Measurements from ENCODE around the gene S100A6.
"Not testable (repeated sequence)": the region's sequence is repeated elsewhere in the genome, so short reads cannot be mapped to it uniquely, and the experiment has no call there.

The S100A6 gene

GRCh38 chr1:153563483-153563901 is 27.7 kb upstream of the S100A6 start:
- DNase-seq, result no peak

- not testable (repeated sequence) for DNase-seq
These were observed 26.2 kb upstream of the S100A6 start for GRCh38 chr1:153562021-153562420.

- DNase-seq, result no peak
These were observed 25.7 kb upstream of the S100A6 start for GRCh38 chr1:153561466-153561985.

- no peak for DNase-seq
These were observed 25.1 kb upstream of the S100A6 start for GRCh38 chr1:153560771-153561465.

GRCh38 chr1:153560241-153560640 is 24.4 kb upstream of the S100A6 start:
- no peak for DNase-seq

GRCh38 chr1:153557877-153558276 is 22.1 kb upstream of the S100A6 start:
- DNase-seq, result no peak

- no peak for DNase-seq
These were observed 20.6 kb upstream of the S100A6 start for GRCh38 chr1:153556348-153556747.

GRCh38 chr1:153553830-153554541 is 18.2 kb upstream of the S100A6 start:
- DNase-seq, result no peak

- no peak for DNase-seq
These were observed 17.3 kb upstream of the S100A6 start for GRCh38 chr1:153553096-153553495.

GRCh38 chr1:153552335-153552734 is 16.5 kb upstream of the S100A6 start:
- DNase-seq, result no peak

GRCh38 chr1:153550827-153551500 is 15.2 kb upstream of the S100A6 start:
- DNase-seq, result no peak

GRCh38 chr1:153550398-153550758 is 14.6 kb upstream of the S100A6 start:
- no peak for DNase-seq

GRCh38 chr1:153549741-153550397 is 14.1 kb upstream of the S100A6 start:
- DNase-seq, result no peak

- no peak for DNase-seq
These were observed 13.2 kb upstream of the S100A6 start, which contains the start of gene S100A3 for GRCh38 chr1:153548722-153549688. TSS of gene S100A3 (minus strand) at chr1:153549258. CDS start at chr1:153548485, 773 bp downstream.

- no peak for DNase-seq
These were observed 12.1 kb upstream of the S100A6 start for GRCh38 chr1:153547560-153548551.

GRCh38 chr1:153546796-153547559 is 11.2 kb upstream of the S100A6 start:
- DNase-seq, result no peak

GRCh38 chr1:153546371-153546770 is 10.6 kb upstream of the S100A6 start:
- DNase-seq, result no peak

GRCh38 chr1:153545067-153546055 is 9.6 kb upstream of the S100A6 start, which contains the start of gene S100A4:
TSS of gene S100A4 (minus strand) at chr1:153545806. CDS start at chr1:153544794, 1,012 bp downstream.
- DNase-seq, result peak; percentile 58 to 76 (median 66)
